Right lobe of liver (tissue), 4 donors: ENCODE data around the gene PCED1A.

ENCODE experiments used
- POLR2A ChIP-seq: fragments of 450-650 bp; IDR thresholded peaks from one replicate; pipeline ENCODE4 v1.6.1; 2017; ENCODE audit warnings: antibody characterized with exemption, mild to moderate bottlenecking
- TF ChIP-seq, protein P1 (sequence below), 4 donors: fragments of 200-600 bp in 3 of 4; fragments of 450-650 bp in 1 of 4; IDR thresholded peaks; one replicate each; pipeline versions ENCODE4 v1.5.1 to v1.8.0; 2016 to 2022; ENCODE audit warnings: antibody characterized with exemption in 4 of 4, mild to moderate bottlenecking in 2 of 4
- donor health status: DM: no; HTN: no; CAD: no.
- donor health status: DM: no; HTN: no; CAD: no.
- donor health status: DM: no; HTN: yes; CAD: no.

DNA sequence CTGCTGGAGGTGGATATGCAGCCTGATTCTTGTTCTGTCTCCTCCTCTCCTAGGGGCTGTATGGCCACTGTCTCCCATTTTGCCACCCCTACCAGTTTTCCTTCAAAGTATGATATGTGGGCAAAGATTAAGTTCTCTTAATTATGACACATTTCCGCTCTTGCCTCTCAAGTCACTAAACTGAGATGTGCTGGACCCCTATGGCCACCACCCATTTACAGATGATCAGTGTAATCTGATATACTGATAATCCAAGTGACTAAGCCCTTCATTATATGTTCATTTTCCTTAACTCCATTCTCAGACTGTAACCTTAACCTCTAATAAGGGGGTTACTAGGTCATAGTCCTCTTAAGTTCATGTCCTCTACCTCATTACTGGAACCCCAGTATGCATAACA, 26.4 kb downstream of the PCED1A start:
- TF ChIP-seq, protein P1, sequence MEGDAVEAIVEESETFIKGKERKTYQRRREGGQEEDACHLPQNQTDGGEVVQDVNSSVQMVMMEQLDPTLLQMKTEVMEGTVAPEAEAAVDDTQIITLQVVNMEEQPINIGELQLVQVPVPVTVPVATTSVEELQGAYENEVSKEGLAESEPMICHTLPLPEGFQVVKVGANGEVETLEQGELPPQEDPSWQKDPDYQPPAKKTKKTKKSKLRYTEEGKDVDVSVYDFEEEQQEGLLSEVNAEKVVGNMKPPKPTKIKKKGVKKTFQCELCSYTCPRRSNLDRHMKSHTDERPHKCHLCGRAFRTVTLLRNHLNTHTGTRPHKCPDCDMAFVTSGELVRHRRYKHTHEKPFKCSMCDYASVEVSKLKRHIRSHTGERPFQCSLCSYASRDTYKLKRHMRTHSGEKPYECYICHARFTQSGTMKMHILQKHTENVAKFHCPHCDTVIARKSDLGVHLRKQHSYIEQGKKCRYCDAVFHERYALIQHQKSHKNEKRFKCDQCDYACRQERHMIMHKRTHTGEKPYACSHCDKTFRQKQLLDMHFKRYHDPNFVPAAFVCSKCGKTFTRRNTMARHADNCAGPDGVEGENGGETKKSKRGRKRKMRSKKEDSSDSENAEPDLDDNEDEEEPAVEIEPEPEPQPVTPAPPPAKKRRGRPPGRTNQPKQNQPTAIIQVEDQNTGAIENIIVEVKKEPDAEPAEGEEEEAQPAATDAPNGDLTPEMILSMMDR (IDR thresholded peaks at IDR 0.05): no peak
- no peak for TF ChIP-seq POLR2A
